ENCODE results near the gene KRTAP12-2.

Gene KRTAP12-2

GRCh38 chr21:44650973-44651675 is 15.6 kb downstream of the KRTAP12-2 start:
- WGBS, 2 donors (ENCODE audit: extremely low coverage in 2 of 2, insufficient read length in 2 of 2, insufficient replicate concordance in 1 of 2): no CpG with 5 or more reads among the region's 12 CpGs
- Histone ChIP-seq H3K14ac (ENCODE audit: low read length) (no peak overlapping the region), H2AFZ (ENCODE audit: low read length) (no peak overlapping the region), H2BK12ac (ENCODE audit: low read length) (no peak overlapping the region), H3K9ac (ENCODE audit: low read depth, low read length, poor library complexity) (no peak overlapping the region), H3K36me3 (replicated peaks in 1 of 2; ENCODE audit: control insufficient read depth in 2 of 2, insufficient read depth in 2 of 2, low read length in 2 of 2) (no peaks in the 10 kb centered on the region), H4K8ac (ENCODE audit: low read depth, low read length) (no peak overlapping the region), H3K18ac (ENCODE audit: low read length) (peak overlapping the region; percentile 23), H3K9me3 (replicated peaks in 1 of 2; ENCODE audit: control insufficient read depth in 2 of 2, insufficient read depth in 1 of 2, low read depth in 1 of 2, low read length in 2 of 2) (peaks cover 0 to 2% of the 10 kb centered on the region in 2 donors), H3K4me3 (ENCODE audit: low read length in 2 of 2) (no peak overlapping the region), H3K4me1 (ENCODE audit: control insufficient read depth in 2 of 2, insufficient read depth in 1 of 2, low read depth in 1 of 2, low read length in 2 of 2) (peaks cover 0 to 3% of the 10 kb centered on the region in 2 donors), H3K4me2 (ENCODE audit: insufficient read depth, low read length, poor library complexity, severe bottlenecking) (no peak overlapping the region), H4K91ac (ENCODE audit: low read depth, low read length, poor library complexity) (no peak overlapping the region), H3K27me3 (ENCODE audit: control insufficient read depth in 3 of 3, insufficient read depth in 3 of 3, low read depth in 1 of 3, low read length in 3 of 3) (peaks cover 0 to 15% (median 0%) of the 10 kb centered on the region in 3 experiments), H3K27ac (replicated peaks; ENCODE audit: low read length) (no peak overlapping the region), H3K4ac (ENCODE audit: low read length) (no peak overlapping the region), H3K23ac (ENCODE audit: low read depth, low read length, poor library complexity) (no peak overlapping the region), H3K79me1 (ENCODE audit: low read depth, low read length) (no peaks in the 10 kb centered on the region), H2AK5ac (ENCODE audit: low read depth, low read length) (no peak overlapping the region), H2BK5ac (ENCODE audit: low read length) (no peak overlapping the region), H2BK15ac (ENCODE audit: low read length) (peak overlapping the region; percentile 12), H2BK120ac (ENCODE audit: low read depth, low read length) (no peak overlapping the region)
- DNase-seq (ENCODE audit: low spot score): no peak

DNA sequence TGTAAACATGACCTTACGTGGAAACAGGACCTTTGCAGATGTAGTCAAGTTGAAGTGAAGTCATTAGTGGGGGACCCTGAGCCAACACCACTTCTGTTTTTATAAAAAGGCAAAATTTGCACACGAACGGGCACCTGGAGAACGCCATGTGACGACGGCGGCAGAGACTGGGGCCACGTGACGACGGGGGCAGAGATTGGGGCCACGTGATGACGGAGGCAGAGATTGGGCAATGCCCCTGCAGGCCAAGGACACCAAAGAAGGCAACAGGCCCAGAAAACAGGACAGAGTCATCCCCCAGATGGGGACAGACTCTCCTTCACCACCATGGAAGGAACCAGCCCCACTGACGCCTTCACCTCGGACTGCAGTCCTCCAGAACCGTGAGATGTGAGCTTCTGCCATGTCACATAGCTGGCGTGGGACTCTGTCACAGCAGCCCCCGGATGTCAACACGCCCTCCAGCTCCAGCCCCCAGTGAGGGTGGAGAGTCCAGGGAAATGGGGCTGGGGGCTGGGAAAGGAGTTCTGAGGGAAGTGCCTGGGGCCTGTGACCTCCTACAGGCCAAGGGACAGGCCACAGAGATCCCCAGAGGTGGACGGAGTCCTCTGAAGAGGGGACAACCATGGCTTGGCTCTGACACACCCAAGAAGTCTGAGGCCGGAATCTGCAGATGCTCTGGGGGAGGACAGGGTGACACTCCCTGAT is 16.3 kb downstream of the KRTAP12-2 start:
- Histone ChIP-seq H3K4me1 (ENCODE audit: control insufficient read depth in 2 of 2, insufficient read depth in 1 of 2, low read depth in 1 of 2, low read length in 2 of 2) (peaks cover 0 to 3% of the 10 kb centered on the region in 2 donors), H3K9me3 (replicated peaks in 1 of 2; ENCODE audit: control insufficient read depth in 2 of 2, insufficient read depth in 1 of 2, low read depth in 1 of 2, low read length in 2 of 2) (peaks cover 0 to 2% of the 10 kb centered on the region in 2 donors), H2BK12ac (ENCODE audit: low read length) (no peak overlapping the region), H2BK5ac (ENCODE audit: low read length) (no peak overlapping the region), H2BK15ac (ENCODE audit: low read length) (peak overlapping the region; percentile 85), H2AFZ (ENCODE audit: low read length) (no peak overlapping the region), H3K4ac (ENCODE audit: low read length) (peak overlapping the region; percentile 76), H4K91ac (ENCODE audit: low read depth, low read length, poor library complexity) (no peak overlapping the region), H3K14ac (ENCODE audit: low read length) (no peak overlapping the region), H2BK120ac (ENCODE audit: low read depth, low read length) (no peak overlapping the region), H3K27me3 (ENCODE audit: control insufficient read depth in 3 of 3, insufficient read depth in 3 of 3, low read depth in 1 of 3, low read length in 3 of 3) (peaks cover 0 to 15% (median 0%) of the 10 kb centered on the region in 3 experiments), H4K8ac (ENCODE audit: low read depth, low read length) (no peak overlapping the region), H3K4me3 (ENCODE audit: low read length in 2 of 2) (no peak overlapping the region), H3K9ac (ENCODE audit: low read depth, low read length, poor library complexity) (no peak overlapping the region), H3K27ac (replicated peaks; ENCODE audit: low read length) (no peak overlapping the region), H3K79me1 (ENCODE audit: low read depth, low read length) (no peaks in the 10 kb centered on the region), H3K36me3 (replicated peaks in 1 of 2; ENCODE audit: control insufficient read depth in 2 of 2, insufficient read depth in 2 of 2, low read length in 2 of 2) (no peaks in the 10 kb centered on the region), H3K18ac (ENCODE audit: low read length) (peak overlapping the region; percentile 23), H2AK5ac (ENCODE audit: low read depth, low read length) (no peak overlapping the region), H3K4me2 (ENCODE audit: insufficient read depth, low read length, poor library complexity, severe bottlenecking) (no peak overlapping the region), H3K23ac (ENCODE audit: low read depth, low read length, poor library complexity) (no peak overlapping the region)
- no CpG with 5 or more reads among the region's 20 CpGs for WGBS, 2 donors (ENCODE audit: extremely low coverage in 2 of 2, insufficient read length in 2 of 2, insufficient replicate concordance in 1 of 2)
- no peak for DNase-seq (ENCODE audit: low spot score)

- Histone ChIP-seq H2BK12ac (ENCODE audit: low read length) (no peak overlapping the region), H3K27ac (replicated peaks; ENCODE audit: low read length) (no peak overlapping the region), H3K4me1 (ENCODE audit: control insufficient read depth in 2 of 2, insufficient read depth in 1 of 2, low read depth in 1 of 2, low read length in 2 of 2) (peaks cover 0 to 3% of the 10 kb centered on the region in 2 donors), H3K36me3 (replicated peaks in 1 of 2; ENCODE audit: control insufficient read depth in 2 of 2, insufficient read depth in 2 of 2, low read length in 2 of 2) (no peaks in the 10 kb centered on the region), H3K79me1 (ENCODE audit: low read depth, low read length) (no peaks in the 10 kb centered on the region), H3K4ac (ENCODE audit: low read length) (no peak overlapping the region), H3K9me3 (replicated peaks in 1 of 2; ENCODE audit: control insufficient read depth in 2 of 2, insufficient read depth in 1 of 2, low read depth in 1 of 2, low read length in 2 of 2) (peaks cover 0 to 2% of the 10 kb centered on the region in 2 donors), H3K18ac (ENCODE audit: low read length) (peak overlapping the region; percentile 19), H2BK5ac (ENCODE audit: low read length) (no peak overlapping the region), H4K8ac (ENCODE audit: low read depth, low read length) (no peak overlapping the region), H3K23ac (ENCODE audit: low read depth, low read length, poor library complexity) (no peak overlapping the region), H3K27me3 (ENCODE audit: control insufficient read depth in 3 of 3, insufficient read depth in 3 of 3, low read depth in 1 of 3, low read length in 3 of 3) (peaks cover 0 to 15% (median 0%) of the 10 kb centered on the region in 3 experiments), H3K4me3 (ENCODE audit: low read length in 2 of 2) (no peak overlapping the region), H2AFZ (ENCODE audit: low read length) (no peak overlapping the region), H2BK15ac (ENCODE audit: low read length) (peak overlapping the region; percentile 62), H2BK120ac (ENCODE audit: low read depth, low read length) (no peak overlapping the region), H3K4me2 (ENCODE audit: insufficient read depth, low read length, poor library complexity, severe bottlenecking) (no peak overlapping the region), H2AK5ac (ENCODE audit: low read depth, low read length) (peak overlapping the region; percentile 15), H3K14ac (ENCODE audit: low read length) (no peak overlapping the region), H4K91ac (ENCODE audit: low read depth, low read length, poor library complexity) (no peak overlapping the region), H3K9ac (ENCODE audit: low read depth, low read length, poor library complexity) (peak overlapping the region; percentile 12)
- DNase-seq (ENCODE audit: low spot score): no peak
- WGBS, 2 donors (ENCODE audit: extremely low coverage in 2 of 2, insufficient read length in 2 of 2, insufficient replicate concordance in 1 of 2): no CpG with 5 or more reads among the region's 18 CpGs
Observed at GRCh38 chr21:44649521-44650100, 17.1 kb downstream of the KRTAP12-2 start.
